OCI-LY3 (cell line): ENCODE data around the gene CERS6.

Source experiments
- H2AFZ ChIP-seq: fragments of 200-600, 300-600 bp; shearing (Covaris generic); 2 replicates; pipeline ENCODE4 v1.6.0; 2014; ENCODE audit warnings: antibody characterized with exemption, low read depth, low read length
- H3K27ac ChIP-seq: fragments of 200-600, 300-600 bp; sonication (generic); 2 replicates; pipeline ENCODE4 v1.5.1; 2014; ENCODE audit warnings: mild to moderate bottlenecking, low read length, moderate library complexity, mixed read lengths
- H3K27me3 ChIP-seq: fragments of 200-600, 300-600 bp; sonication (generic); 2 replicates; pipeline ENCODE4 v1.6.1; 2014; ENCODE audit warnings: low read depth, low read length, mixed read lengths
- H3K36me3 ChIP-seq: fragments of 200-600, 300-600 bp; sonication (generic); replicated peaks from 2 replicates; pipeline ENCODE3; 2014; ENCODE audit warnings: low read depth, low read length, mixed read lengths
- H3K4me1 ChIP-seq: fragments of 300-600, 200-600 bp; sonication (generic); 2 replicates; pipeline ENCODE4 v1.6.1; 2014; ENCODE audit warnings: low read length, mixed read lengths
- H3K4me2 ChIP-seq: fragments of 200-600, 300-600 bp; sonication (generic); 2 replicates; pipeline ENCODE4 v1.6.1; 2014; ENCODE audit warnings: low read length, mixed read lengths
- H3K4me3 ChIP-seq: fragments of 300-600, 200-600 bp; sonication (generic); 2 replicates; pipeline ENCODE4 v1.5.1; 2014; ENCODE audit warnings: antibody characterized with exemption, mild to moderate bottlenecking, low read length, moderate library complexity
- H3K79me2 ChIP-seq: fragments of 300-600, 200-600 bp; shearing (Covaris generic); 2 replicates; pipeline ENCODE4 v1.6.1; 2014; ENCODE audit warnings: mild to moderate bottlenecking, low read length, mixed read lengths
- H3K9ac ChIP-seq: fragments of 300-600, 200-600 bp; shearing (Covaris generic); 2 replicates; pipeline ENCODE4 v1.6.0; 2014; ENCODE audit warnings: mild to moderate bottlenecking, low read length, moderate library complexity
- H3K9me3 ChIP-seq: fragments of 200-600, 300-600 bp; shearing (Covaris generic); 2 replicates; pipeline ENCODE4 v1.6.1; 2014; ENCODE audit warnings: low read length, mixed read lengths; ENCODE audit not compliant: insufficient read depth
- H4K20me1 ChIP-seq: fragments of 200-600, 300-600 bp; sonication (generic); 2 replicates; pipeline ENCODE4 v1.6.1; 2016; ENCODE audit warnings: low read length, mixed read lengths; ENCODE audit not compliant: insufficient read depth
- CTCF ChIP-seq: fragments of 200-600, 300-600 bp; sonication (generic); IDR thresholded peaks from 2 replicates; pipeline ENCODE4 v1.5.1; 2014; ENCODE audit warnings: antibody characterized with exemption, low read length, low read depth
- EZH2phosphoT487 ChIP-seq: fragments of 200-600 bp; shearing (Covaris generic); IDR thresholded peaks from 2 replicates; pipeline ENCODE4 v1.6.1; 2018; ENCODE audit warnings: antibody characterized with exemption, mixed run types, low read depth

The CERS6 gene

DNA sequence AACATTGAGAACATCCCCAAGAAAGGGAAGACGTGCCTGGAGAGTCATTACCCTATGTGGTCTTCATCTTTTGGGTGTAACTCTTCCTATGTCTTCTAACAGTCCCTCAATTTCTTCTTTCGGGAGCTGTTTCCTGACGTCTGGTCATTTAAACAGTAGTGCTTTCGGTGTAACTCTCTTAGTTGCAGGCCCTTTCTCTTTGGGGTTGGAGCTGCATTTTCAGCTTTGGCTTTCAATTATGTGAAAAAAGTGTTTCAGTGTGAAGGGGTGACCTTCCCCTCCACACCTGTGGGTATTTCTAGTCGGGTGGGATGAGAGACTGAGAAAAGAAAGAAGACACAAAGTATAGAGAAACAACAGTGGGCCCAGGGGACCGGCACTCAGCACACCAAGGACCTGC lies 105.9 kb downstream of the CERS6 start:
- H3K79me2 ChIP-seq, result no peaks in the 10 kb centered on the region
- no peak overlapping the region for H3K4me3 ChIP-seq
- TF ChIP-seq EZH2phosphoT487 (no peak), CTCF (no peak)
- H4K20me1 ChIP-seq, result no peaks in the 10 kb centered on the region
- no peaks in the 10 kb centered on the region for H3K36me3 ChIP-seq
- no peaks in the 10 kb centered on the region for H3K27me3 ChIP-seq
- H3K9me3 ChIP-seq, result no peaks in the 10 kb centered on the region
- no peak overlapping the region for H3K27ac ChIP-seq
- no peak overlapping the region for H3K9ac ChIP-seq
- H3K4me2 ChIP-seq, result no peak overlapping the region
- H2AFZ ChIP-seq, result no peak overlapping the region
- H3K4me1 ChIP-seq, result no peaks in the 10 kb centered on the region

DNA sequence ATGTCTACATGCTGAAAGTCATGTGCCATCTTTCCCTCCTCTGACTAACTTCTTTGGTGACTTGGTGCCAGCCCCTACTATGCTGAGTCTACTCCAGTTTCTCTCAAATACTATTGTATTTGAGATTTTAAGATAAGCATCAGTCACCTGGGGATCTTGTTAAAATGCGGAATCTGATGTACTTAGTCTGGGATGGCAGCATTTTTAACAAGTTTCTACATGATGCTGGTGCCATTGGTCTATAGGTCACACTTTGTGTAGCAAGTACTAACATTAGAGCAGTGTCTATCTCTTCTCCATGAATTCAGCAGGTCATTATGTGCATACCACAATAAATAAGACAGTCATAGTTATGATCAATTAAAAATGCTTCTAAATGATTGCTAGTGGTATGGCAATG lies 106.9 kb downstream of the CERS6 start:
- Histone ChIP-seq H3K9me3 (no peaks in the 10 kb centered on the region), H3K79me2 (no peaks in the 10 kb centered on the region), H4K20me1 (no peaks in the 10 kb centered on the region), H3K36me3 (no peaks in the 10 kb centered on the region), H3K9ac (no peak overlapping the region), H3K4me2 (no peak overlapping the region), H3K4me1 (no peaks in the 10 kb centered on the region), H3K27ac (no peak overlapping the region), H3K4me3 (no peak overlapping the region), H3K27me3 (no peaks in the 10 kb centered on the region), H2AFZ (no peak overlapping the region)
- TF ChIP-seq EZH2phosphoT487, result no peak

- no peak overlapping the region for H2AFZ ChIP-seq
- no peak overlapping the region for H3K4me3 ChIP-seq
- H3K9ac ChIP-seq, result no peak overlapping the region
- TF ChIP-seq CTCF (no peak), EZH2phosphoT487 (no peak)
- no peaks in the 10 kb centered on the region for H3K4me1 ChIP-seq
- H3K9me3 ChIP-seq, result no peaks in the 10 kb centered on the region
- H3K27ac ChIP-seq, result no peak overlapping the region
- no peaks in the 10 kb centered on the region for H3K79me2 ChIP-seq
- no peaks in the 10 kb centered on the region for H3K27me3 ChIP-seq
- H3K36me3 ChIP-seq, result no peaks in the 10 kb centered on the region
- H3K4me2 ChIP-seq, result no peak overlapping the region
- no peaks in the 10 kb centered on the region for H4K20me1 ChIP-seq
Measured at GRCh38 chr2:168564641-168565040, 108.6 kb downstream of the CERS6 start.

DNA sequence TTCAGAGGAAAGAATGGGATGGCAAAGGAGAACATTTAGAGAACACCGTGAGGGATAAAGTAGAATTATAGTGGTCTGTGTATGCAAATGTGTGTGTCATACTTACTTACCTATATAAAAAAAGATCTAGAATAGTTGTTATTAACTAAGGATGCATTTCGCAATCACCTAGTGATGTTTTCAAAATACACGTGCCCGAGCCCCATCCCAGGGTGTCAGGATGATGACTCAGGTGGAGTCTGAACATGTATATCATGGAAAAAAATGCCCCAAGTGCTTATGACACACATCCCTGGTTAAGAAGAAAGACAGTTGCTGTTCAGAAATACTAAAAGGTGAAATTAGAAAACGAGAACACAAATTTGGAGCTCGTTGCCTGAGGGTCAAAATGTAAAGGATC lies 109.0 kb downstream of the CERS6 start:
- no peaks in the 10 kb centered on the region for H3K4me1 ChIP-seq
- TF ChIP-seq CTCF (no peak), EZH2phosphoT487 (no peak)
- H3K79me2 ChIP-seq, result no peaks in the 10 kb centered on the region
- no peak overlapping the region for H2AFZ ChIP-seq
- no peaks in the 10 kb centered on the region for H3K27me3 ChIP-seq
- no peaks in the 10 kb centered on the region for H4K20me1 ChIP-seq
- no peak overlapping the region for H3K9ac ChIP-seq
- H3K27ac ChIP-seq, result no peak overlapping the region
- no peaks in the 10 kb centered on the region for H3K9me3 ChIP-seq
- H3K4me2 ChIP-seq, result no peak overlapping the region
- no peaks in the 10 kb centered on the region for H3K36me3 ChIP-seq
- H3K4me3 ChIP-seq, result no peak overlapping the region

DNA sequence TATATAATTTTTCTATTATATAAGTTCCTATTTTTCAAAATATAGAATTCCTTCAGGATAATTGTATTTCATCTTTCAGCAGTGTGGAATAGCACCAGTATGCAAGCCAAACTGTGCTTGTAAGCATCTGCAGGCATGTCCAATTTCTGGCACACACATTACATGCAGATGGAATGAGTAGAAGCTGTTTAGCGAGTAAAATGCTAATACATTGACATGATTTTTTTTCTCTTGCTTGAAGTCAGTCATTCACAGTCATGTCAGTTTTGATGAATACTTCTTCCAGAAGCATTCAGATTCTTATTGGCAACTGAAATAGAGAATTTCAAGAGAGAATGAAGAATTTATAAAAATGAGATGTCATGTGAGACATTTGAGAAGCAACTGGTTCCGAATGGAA lies 109.4 kb downstream of the CERS6 start:
- Histone ChIP-seq H3K79me2 (no peaks in the 10 kb centered on the region), H3K9ac (no peak overlapping the region), H3K36me3 (no peaks in the 10 kb centered on the region), H2AFZ (no peak overlapping the region), H3K27ac (no peak overlapping the region), H3K27me3 (no peaks in the 10 kb centered on the region), H3K9me3 (no peaks in the 10 kb centered on the region), H4K20me1 (no peaks in the 10 kb centered on the region), H3K4me1 (no peaks in the 10 kb centered on the region), H3K4me2 (no peak overlapping the region), H3K4me3 (no peak overlapping the region)
- TF ChIP-seq EZH2phosphoT487, result no peak
- TF ChIP-seq CTCF, result no peak
